Endothelial cell of umbilical vein (primary cell): ENCODE data around the gene HVCN1. TPM values are rescaled to one million over a fixed set of nuclear protein-coding genes. Genes with fewer than 3 reads are reported as not detected.

Experiments used
- BruUV-seq: library from RNA; stranded (reverse); fragments of 400-500 nt; replicated peaks from 2 replicates; lab custom pipeline; 2021; lab: Mats Ljungman, UMichigan
- CTCF ChIA-PET: fragments of 300-600, 350-600 bp; sonication (Branson Sonifier 250); formaldehyde crosslinking; loops from one replicate; lab custom pipeline; 2021; ENCODE audit warnings: antibody characterized with exemption, inconsistent platforms; lab: Charles Lee
- POLR2A ChIA-PET: fragments of 300-600, 350-600 bp; sonication (Branson Sonifier 250); formaldehyde crosslinking; loops from one replicate; lab custom pipeline; 2021; ENCODE audit warnings: antibody characterized with exemption, inconsistent platforms; lab: Charles Lee
- DNase-seq: peaks from one replicate; pipeline ENCODE4 v3.0.0-alpha.2; 2011; ENCODE audit warnings: low read depth, low spot score
- FAIRE-seq: peaks from 2 replicates; lab custom pipeline; 2011; peaks lifted over from hg19 to GRCh38; lab: Jason Lieb, UNC
- H2AFZ ChIP-seq: 2 replicates; pipeline ENCODE4 v1.6.0; 2012; ENCODE audit warnings: low read depth, low read length, control low read depth, inconsistent platforms
- H3K27ac ChIP-seq: 2 replicates; pipeline ENCODE4 v1.5.1; 2011; ENCODE audit warnings: low read depth, mild to moderate bottlenecking, control low read depth, low read length, moderate library complexity; ENCODE audit not compliant: insufficient read depth
- H3K27me3 ChIP-seq, 2 experiments: 2 replicates each; pipeline versions ENCODE4 v1.6.0 to v1.6.1; 2011; ENCODE audit warnings: low read length in 2 of 2, mixed read lengths in 1 of 2; ENCODE audit not compliant: control insufficient read depth in 2 of 2, insufficient read depth in 2 of 2
- H3K36me3 ChIP-seq, 2 experiments: 2 replicates in 1 of 2; 3 replicates in 1 of 2; pipeline ENCODE4 v1.5.1; 2011; ENCODE audit warnings: low read length in 2 of 2, mild to moderate bottlenecking in 1 of 2, moderate library complexity in 1 of 2; ENCODE audit not compliant: control insufficient read depth in 2 of 2, insufficient read depth in 2 of 2; ENCODE audit errors: extremely low read depth in 1 of 2
- H3K4me1 ChIP-seq: 3 replicates; pipeline ENCODE4 v1.5.1; 2011; ENCODE audit warnings: mild to moderate bottlenecking, low read length; ENCODE audit not compliant: control insufficient read depth, insufficient read depth; ENCODE audit errors: extremely low read depth
- H3K4me2 ChIP-seq: 2 replicates; pipeline ENCODE4 v1.6.1; 2011; ENCODE audit warnings: low read length, control low read depth, mixed read lengths; ENCODE audit not compliant: insufficient read depth
- H3K4me3 ChIP-seq, 3 experiments: fragments of 200-600 bp in 1 of 3; sonication (generic), shearing (Covaris generic) in 1 of 3; replicated peaks in 1 of 3; 2 replicates each; pipeline ENCODE4 v1.5.1; 2011 to 2016; ENCODE audit warnings: control low read depth in 3 of 3, low read length in 3 of 3, mild to moderate bottlenecking in 2 of 3, inconsistent platforms in 1 of 3, low read depth in 1 of 3, moderate library complexity in 1 of 3; ENCODE audit not compliant: insufficient read depth in 1 of 3
- H3K79me2 ChIP-seq: 2 replicates; pipeline ENCODE4 v1.6.0; 2012; ENCODE audit warnings: low read length, inconsistent platforms; ENCODE audit not compliant: control insufficient read depth, insufficient read depth
- H3K9ac ChIP-seq: replicated peaks from 2 replicates; pipeline ENCODE3; 2011; ENCODE audit warnings: low read length, control low read depth; ENCODE audit not compliant: insufficient read depth; ENCODE audit errors: extremely low read depth
- H3K9me1 ChIP-seq: replicated peaks from 3 replicates; pipeline ENCODE4 v1.6.0; 2011; ENCODE audit warnings: mild to moderate bottlenecking, low read length; ENCODE audit not compliant: control insufficient read depth, insufficient read depth; ENCODE audit errors: extremely low read depth
- H3K9me3 ChIP-seq: replicated peaks from 2 replicates; pipeline ENCODE4 v1.5.1; 2012; ENCODE audit warnings: low read length, inconsistent platforms; ENCODE audit not compliant: control insufficient read depth, insufficient read depth
- H4K20me1 ChIP-seq: replicated peaks from 2 replicates; pipeline ENCODE3; 2011; ENCODE audit warnings: mild to moderate bottlenecking, low read length; ENCODE audit not compliant: control insufficient read depth, insufficient read depth; ENCODE audit errors: extremely low read depth
- FOS ChIP-seq: IDR thresholded peaks from 2 replicates; pipeline ENCODE4 v1.6.1; 2011; ENCODE audit warnings: mild to moderate bottlenecking, low read length, moderate library complexity, borderline replicate concordance; ENCODE audit not compliant: insufficient read depth
- GATA2 ChIP-seq: IDR thresholded peaks from 2 replicates; pipeline ENCODE4 v1.7.0; 2011; ENCODE audit warnings: low read depth, mild to moderate bottlenecking, moderate library complexity, mixed read lengths, low read length; ENCODE audit not compliant: insufficient read length, insufficient read depth
- JUN ChIP-seq: IDR thresholded peaks from 2 replicates; pipeline ENCODE4 v1.6.1; 2011; ENCODE audit warnings: borderline replicate concordance, low read depth; ENCODE audit not compliant: insufficient read length, insufficient read depth
- POLR2A ChIP-seq: IDR thresholded peaks from 2 replicates; pipeline ENCODE4 v1.6.1; 2012; ENCODE audit warnings: low read depth, mild to moderate bottlenecking, control low read depth, low read length
- POLR2AphosphoS5 ChIP-seq: IDR thresholded peaks from 2 replicates; pipeline ENCODE4 v1.6.1; 2012; ENCODE audit warnings: low read depth, mild to moderate bottlenecking, control low read depth, low read length, moderate library complexity; ENCODE audit not compliant: insufficient read depth
- dilution Hi-C: fragments of 300-500 bp; cut with MboI; formaldehyde crosslinking; loops from one replicate; pipeline ENCODE4 v1.15.0; 2019; ENCODE audit warnings: low sequenced_read_pairs; ENCODE audit not compliant: extremely low pct_ligation_motif_present
- intact Hi-C: fragments of 100-400 bp; cut with micrococcal nuclease; formaldehyde crosslinking; loops from one replicate; pipeline ENCODE4 v1.10.0; 2022
- polyA plus RNA-seq, 4 experiments: library from polyadenylated mRNA; depleted of rRNA in 3 of 4; stranded (reverse) in 3 of 4; unstranded in 1 of 4; fragments of >200 nt; gene quantifications; 2 replicates each; pipeline versions ENCODE4 v1.2.1 to v1.2.3, GENCODE V29; 2011 to 2012; ENCODE audit warnings: missing spikeins in 1 of 4
- total RNA-seq: library from RNA; stranded (reverse); gene quantifications from 2 replicates; pipeline ENCODE4 v1.2.3, GENCODE V29; 2021

Gene HVCN1
- total and polyA plus RNA-seq, 2 donors (not counting 3 experiments of a cell fraction or from before 2014, with no cell fraction given) = 3.7 to 8.4 TPM

DNA sequence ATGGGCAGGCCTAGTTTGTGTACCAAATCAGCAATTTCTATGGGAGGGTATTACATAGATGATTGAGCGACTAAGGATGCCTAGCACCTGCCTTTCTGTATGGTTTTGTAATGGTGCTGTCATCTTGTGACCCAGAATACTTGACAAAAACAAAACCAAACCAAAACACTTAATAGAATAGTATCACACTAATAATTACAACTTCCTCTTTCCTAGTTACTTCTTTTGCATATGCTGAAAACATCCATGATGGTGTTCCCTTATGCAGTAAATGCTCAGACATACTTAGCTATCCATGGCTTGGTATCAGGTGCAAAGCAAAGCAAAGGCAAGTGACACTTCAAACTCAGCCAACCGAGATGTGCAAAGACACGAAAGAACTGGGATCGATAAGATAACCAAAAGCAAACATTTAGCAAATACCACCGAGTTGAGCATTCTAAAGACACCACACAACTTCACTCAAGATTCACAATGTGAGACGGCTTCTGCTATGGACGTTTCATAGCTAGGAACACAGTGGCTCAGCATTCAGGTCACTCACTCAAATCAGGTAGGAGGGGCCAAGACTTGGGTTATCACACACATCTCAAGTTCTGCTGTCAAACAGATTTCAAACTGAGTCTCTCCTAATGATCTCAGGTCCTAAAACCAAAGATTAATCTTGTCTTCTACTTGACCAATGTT is 29.4 kb upstream of the HVCN1 start:
- Histone ChIP-seq H3K4me3 (no peak overlapping the region), H3K27me3 (no peaks in the 10 kb centered on the region), H3K36me3 (peaks cover 15 to 25% of the 10 kb centered on the region in 2 experiments), H3K9me1 (no peaks in the 10 kb centered on the region), H4K20me1 (peaks cover 3% of the 10 kb centered on the region), H3K9me3 (no peaks in the 10 kb centered on the region), H3K27ac (no peak overlapping the region), H2AFZ (no peak overlapping the region), H3K4me1 (no peaks in the 10 kb centered on the region), H3K4me2 (no peak overlapping the region), H3K79me2 (peaks cover 2% of the 10 kb centered on the region), H3K9ac (no peak overlapping the region)
- DNase-seq (no peak), FAIRE-seq (no peak)
- ChIA-PET CTCF (no interaction called here), POLR2A (no interaction called here)
- TF ChIP-seq POLR2A (no peak), JUN (no peak), POLR2AphosphoS5 (no peak), GATA2 (no peak)
- no TSS peak for BruUV-seq
- dilution Hi-C loops = no loop called here
- intact Hi-C loops = no loop called here

GRCh38 chr12:110717037-110717436 is 28.1 kb upstream of the HVCN1 start:
- H3K4me1 ChIP-seq = no peaks in the 10 kb centered on the region
- DNase-seq (no peak), FAIRE-seq (no peak)
- POLR2A ChIA-PET = no interaction called here
- TF ChIP-seq POLR2AphosphoS5 (no peak), FOS (no peak)
- intact Hi-C loops = no loop called here
- no peaks in the 10 kb centered on the region for H3K79me2 ChIP-seq
- no peaks in the 10 kb centered on the region for H3K9me3 ChIP-seq
- no peaks in the 10 kb centered on the region for H3K9me1 ChIP-seq
- H3K27ac ChIP-seq = no peak overlapping the region
- no peak overlapping the region for H3K9ac ChIP-seq
- no peak overlapping the region for H3K4me3 ChIP-seq
- CTCF ChIA-PET = no interaction called here
- dilution Hi-C loops = no loop called here
- no peak overlapping the region for H2AFZ ChIP-seq
- H3K36me3 ChIP-seq = peaks cover 13 to 21% of the 10 kb centered on the region in 2 experiments
- H3K27me3 ChIP-seq = no peaks in the 10 kb centered on the region
- H4K20me1 ChIP-seq = no peaks in the 10 kb centered on the region
- no TSS peak for BruUV-seq
- H3K4me2 ChIP-seq = no peak overlapping the region
